A673 (cell line): ENCODE results near the gene ACAT2. TPM values are rescaled to one million over a fixed set of nuclear protein-coding genes. Genes with fewer than 3 reads are reported as not detected.

Experiments
- BruUV-seq: library from RNA; stranded (reverse); fragments of 400-500 nt; replicated peaks from 2 replicates; lab custom pipeline; 2021; lab: Mats Ljungman, UMichigan
- CTCF ChIA-PET: fragments of 300-600 bp; sonication (Branson Sonifier 250); formaldehyde crosslinking; loops from one replicate; lab custom pipeline; 2022; ENCODE audit warnings: antibody characterized with exemption; lab: Charles Lee
- POLR2A ChIA-PET: fragments of 300-600 bp; sonication (Branson Sonifier 250); formaldehyde crosslinking; loops from one replicate; lab custom pipeline; 2022; ENCODE audit warnings: antibody characterized with exemption; ENCODE audit not compliant: low non-redundant PET; lab: Charles Lee
- DNase-seq: peaks from one replicate; pipeline ENCODE4 v3.0.0-alpha.2; 2015; ENCODE audit warnings: low spot score
- H3K27ac ChIP-seq: fragments of 200-600 bp; sonication (generic); 2 replicates; pipeline ENCODE4 v1.5.1; 2016; ENCODE audit warnings: mixed run types, low read depth, mild to moderate bottlenecking, mixed read lengths, antibody characterized with exemption, low read length; ENCODE audit not compliant: poor library complexity, severe bottlenecking
- H3K27me3 ChIP-seq: fragments of 200-600 bp; sonication (generic); replicated peaks from 2 replicates; pipeline ENCODE4 v1.6.1; 2017; ENCODE audit warnings: mixed run types, low read depth, mild to moderate bottlenecking, mixed read lengths, antibody characterized with exemption, low read length; ENCODE audit not compliant: insufficient read depth, poor library complexity
- H3K36me3 ChIP-seq: fragments of 200-600 bp; sonication (generic); 2 replicates; pipeline ENCODE4 v1.6.1; 2016; ENCODE audit warnings: mixed run types, mild to moderate bottlenecking, mixed read lengths, antibody characterized with exemption, low read length; ENCODE audit not compliant: insufficient read depth, poor library complexity, severe bottlenecking
- H3K4me1 ChIP-seq: fragments of 200-600 bp; sonication (generic); 2 replicates; pipeline ENCODE4 v1.6.1; 2017; ENCODE audit warnings: mixed run types, mild to moderate bottlenecking, mixed read lengths, antibody characterized with exemption, low read length; ENCODE audit not compliant: insufficient read depth, poor library complexity, severe bottlenecking
- H3K4me3 ChIP-seq: fragments of 200-600 bp; sonication (generic); 2 replicates; pipeline ENCODE4 v1.5.1; 2016; ENCODE audit warnings: low read depth, mixed run types, mild to moderate bottlenecking, mixed read lengths, low read length; ENCODE audit not compliant: poor library complexity, severe bottlenecking
- H3K9me3 ChIP-seq: fragments of 200-600 bp; sonication (generic); 2 replicates; pipeline ENCODE4 v1.6.1; 2016; ENCODE audit warnings: mixed run types, low read depth, mild to moderate bottlenecking, mixed read lengths, antibody characterized with exemption, low read length; ENCODE audit not compliant: poor library complexity, severe bottlenecking
- EZH2 ChIP-seq: fragments of 200-600 bp; sonication (generic); IDR thresholded peaks from 2 replicates; pipeline ENCODE4 v1.6.1; 2017; ENCODE audit warnings: borderline replicate concordance, low read depth, mild to moderate bottlenecking, mixed read lengths, antibody characterized with exemption, low read length; ENCODE audit not compliant: poor library complexity, severe bottlenecking
- intact Hi-C: fragments of 100-400 bp; cut with micrococcal nuclease; formaldehyde crosslinking; loops from one replicate; pipeline ENCODE4 v1.10.0; 2022; ENCODE audit not compliant: unreplicated experiment
- total RNA-seq: library from RNA; stranded (reverse); gene quantifications from 2 replicates; pipeline ENCODE4 v1.2.3, GENCODE V29; 2021
- TF ChIP-seq, protein P1 (sequence below): fragments of 300-800, 200-600 bp; sonication (generic); conservative IDR thresholded peaks from 2 replicates; pipeline ENCODE4 v1.5.1; 2017; ENCODE audit warnings: low read depth, mild to moderate bottlenecking, antibody characterized with exemption, low read length, moderate library complexity, mixed read lengths

The ACAT2 gene
- total RNA-seq, 1 experiment from 2014 or later: 250 TPM

DNA sequence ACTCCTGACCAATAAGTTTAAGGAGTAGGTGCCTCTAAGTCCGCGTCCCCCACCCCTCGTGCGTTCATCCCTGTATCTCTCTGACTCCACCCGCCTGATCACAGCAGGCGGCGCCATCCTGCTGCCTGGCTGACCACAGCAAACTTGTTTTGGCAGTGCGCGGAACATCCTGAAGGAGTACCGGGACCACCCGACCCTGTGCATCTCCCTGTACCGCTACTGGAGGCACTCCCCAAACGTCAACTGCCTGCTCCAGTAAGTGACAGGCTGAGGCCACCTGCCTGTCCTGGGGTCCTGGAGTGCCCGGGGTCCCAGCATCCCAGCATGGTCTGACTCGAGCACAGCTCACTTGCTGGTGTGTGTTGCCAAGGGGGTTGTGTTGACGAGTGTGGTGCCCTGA, 57.3 kb downstream of the ACAT2 start:
- BruUV-seq: no TSS peak
- Histone ChIP-seq H3K9me3 (no peaks in the 10 kb centered on the region), H3K27ac (no peak overlapping the region), H3K4me3 (no peak overlapping the region), H3K27me3 (no peaks in the 10 kb centered on the region), H3K36me3 (no peaks in the 10 kb centered on the region), H3K4me1 (no peaks in the 10 kb centered on the region)
- ChIA-PET POLR2A (no interaction called here), CTCF (no interaction called here)
- intact Hi-C loops: no loop called here
- TF ChIP-seq, protein P1, sequence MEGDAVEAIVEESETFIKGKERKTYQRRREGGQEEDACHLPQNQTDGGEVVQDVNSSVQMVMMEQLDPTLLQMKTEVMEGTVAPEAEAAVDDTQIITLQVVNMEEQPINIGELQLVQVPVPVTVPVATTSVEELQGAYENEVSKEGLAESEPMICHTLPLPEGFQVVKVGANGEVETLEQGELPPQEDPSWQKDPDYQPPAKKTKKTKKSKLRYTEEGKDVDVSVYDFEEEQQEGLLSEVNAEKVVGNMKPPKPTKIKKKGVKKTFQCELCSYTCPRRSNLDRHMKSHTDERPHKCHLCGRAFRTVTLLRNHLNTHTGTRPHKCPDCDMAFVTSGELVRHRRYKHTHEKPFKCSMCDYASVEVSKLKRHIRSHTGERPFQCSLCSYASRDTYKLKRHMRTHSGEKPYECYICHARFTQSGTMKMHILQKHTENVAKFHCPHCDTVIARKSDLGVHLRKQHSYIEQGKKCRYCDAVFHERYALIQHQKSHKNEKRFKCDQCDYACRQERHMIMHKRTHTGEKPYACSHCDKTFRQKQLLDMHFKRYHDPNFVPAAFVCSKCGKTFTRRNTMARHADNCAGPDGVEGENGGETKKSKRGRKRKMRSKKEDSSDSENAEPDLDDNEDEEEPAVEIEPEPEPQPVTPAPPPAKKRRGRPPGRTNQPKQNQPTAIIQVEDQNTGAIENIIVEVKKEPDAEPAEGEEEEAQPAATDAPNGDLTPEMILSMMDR: no peak
- no peak for TF ChIP-seq EZH2
- DNase-seq: no peak

- Histone ChIP-seq H3K27ac (no peak overlapping the region), H3K4me3 (no peak overlapping the region), H3K9me3 (no peaks in the 10 kb centered on the region), H3K27me3 (no peaks in the 10 kb centered on the region), H3K36me3 (no peaks in the 10 kb centered on the region), H3K4me1 (no peaks in the 10 kb centered on the region)
- TF ChIP-seq, protein P1: no peak
- no peak for TF ChIP-seq EZH2
- CTCF ChIA-PET: no interaction called here
- no TSS peak for BruUV-seq
- POLR2A ChIA-PET: no interaction called here
- intact Hi-C loops: no loop called here
- DNase-seq: no peak
Observed at GRCh38 chr6:159819932-159820640, 58.2 kb downstream of the ACAT2 start.

DNA sequence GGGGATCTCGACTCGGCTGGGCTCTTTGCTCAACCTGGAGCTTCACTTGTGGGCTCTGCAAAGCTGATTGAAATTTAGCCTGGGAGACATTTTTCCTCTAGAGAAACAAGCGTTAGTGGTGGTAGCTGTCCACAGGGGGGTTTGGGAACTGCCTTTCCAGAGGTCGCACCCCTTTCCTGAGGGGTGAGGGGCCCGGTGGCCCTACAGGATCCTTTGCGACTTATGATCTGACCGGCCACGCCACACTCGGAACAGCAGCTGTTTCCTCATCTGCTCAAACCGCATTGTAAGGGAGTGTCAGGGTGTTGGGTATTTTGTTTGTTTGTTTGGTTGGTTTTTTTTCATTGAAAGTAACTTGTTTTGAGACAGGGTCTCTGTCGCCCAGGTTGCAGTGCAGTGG, 59.3 kb downstream of the ACAT2 start:
- TF ChIP-seq EZH2: no peak
- TF ChIP-seq, protein P1: no peak
- Histone ChIP-seq H3K36me3 (no peaks in the 10 kb centered on the region), H3K27ac (no peak overlapping the region), H3K4me3 (no peak overlapping the region), H3K4me1 (no peaks in the 10 kb centered on the region), H3K9me3 (no peaks in the 10 kb centered on the region), H3K27me3 (no peaks in the 10 kb centered on the region)
- POLR2A ChIA-PET: no interaction called here
- no peak for DNase-seq
- CTCF ChIA-PET: no interaction called here
- BruUV-seq: no TSS peak
- intact Hi-C loops: no loop called here
